ENCODE data around the gene LRRFIP2.

LRRFIP2 gene

GRCh38 chr3:37098884-37099283 lies 75.5 kb downstream of the LRRFIP2 start:
- no peak overlapping the region for H3K27ac ChIP-seq
- no peak for TF ChIP-seq CTCF (conservative IDR thresholded peaks at IDR 0.05)

GRCh38 chr3:37097776-37098175 lies 76.6 kb downstream of the LRRFIP2 start:
- TF ChIP-seq CTCF (conservative IDR thresholded peaks at IDR 0.05): no peak
- no peak overlapping the region for H3K27ac ChIP-seq

- H3K27ac ChIP-seq: no peak overlapping the region
- TF ChIP-seq CTCF (conservative IDR thresholded peaks at IDR 0.05): no peak
These were observed 77.4 kb downstream of the LRRFIP2 start for GRCh38 chr3:37096975-37097374.

- TF ChIP-seq CTCF (conservative IDR thresholded peaks at IDR 0.05): no peak
- no peak overlapping the region for H3K27ac ChIP-seq
These were observed 78.1 kb downstream of the LRRFIP2 start for GRCh38 chr3:37096288-37096687.

GRCh38 chr3:37094636-37095035 lies 79.7 kb downstream of the LRRFIP2 start:
- no peak overlapping the region for H3K27ac ChIP-seq
- no peak for TF ChIP-seq CTCF (conservative IDR thresholded peaks at IDR 0.05)

- H3K27ac ChIP-seq: no peak overlapping the region
- TF ChIP-seq CTCF (conservative IDR thresholded peaks at IDR 0.05): no peak
These were observed 80.9 kb downstream of the LRRFIP2 start for GRCh38 chr3:37093481-37093880.

GRCh38 chr3:37092484-37092883 lies 81.9 kb downstream of the LRRFIP2 start:
- no peak for TF ChIP-seq CTCF (conservative IDR thresholded peaks at IDR 0.05)
- H3K27ac ChIP-seq: no peak overlapping the region

GRCh38 chr3:37087870-37088269 lies 86.5 kb downstream of the LRRFIP2 start:
- no peak overlapping the region for H3K27ac ChIP-seq
- TF ChIP-seq CTCF (conservative IDR thresholded peaks at IDR 0.05): no peak
